Stimulated activated CD4-positive, alpha-beta T cell treated with anti-CD3 and anti-CD28 coated beads, Interleukin-1b, Interleukin-23, amount 100 ng/mL, for 1 hour (primary cell): ENCODE measurements around the gene LGR5.

Experiments used
- DNase-seq, 2 donors: peaks; one replicate each; pipeline ENCODE4 v3.0.0-alpha.2; 2020; ENCODE audit warnings: low read depth in 2 of 2

LGR5 gene

DNA sequence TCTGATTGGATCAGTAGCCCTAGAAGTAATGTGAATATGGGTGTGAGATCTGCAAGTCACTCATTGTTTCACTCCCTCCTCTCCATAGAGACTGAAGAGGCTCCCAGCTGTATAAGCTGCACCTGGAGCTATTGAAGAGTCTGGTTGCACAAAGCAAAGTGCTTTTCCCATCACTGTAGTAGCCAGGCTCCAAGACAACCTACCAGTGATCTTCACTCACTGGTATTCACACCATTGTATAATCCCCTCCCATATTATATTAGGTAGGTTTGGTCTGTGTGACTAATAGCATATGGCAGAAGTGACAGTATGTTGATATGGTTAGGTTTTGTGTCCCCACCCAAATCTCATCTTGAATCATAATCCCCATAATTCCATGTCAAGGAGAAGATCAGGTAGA, 159.6 kb downstream of the LGR5 start:
- no peak for DNase-seq

DNA sequence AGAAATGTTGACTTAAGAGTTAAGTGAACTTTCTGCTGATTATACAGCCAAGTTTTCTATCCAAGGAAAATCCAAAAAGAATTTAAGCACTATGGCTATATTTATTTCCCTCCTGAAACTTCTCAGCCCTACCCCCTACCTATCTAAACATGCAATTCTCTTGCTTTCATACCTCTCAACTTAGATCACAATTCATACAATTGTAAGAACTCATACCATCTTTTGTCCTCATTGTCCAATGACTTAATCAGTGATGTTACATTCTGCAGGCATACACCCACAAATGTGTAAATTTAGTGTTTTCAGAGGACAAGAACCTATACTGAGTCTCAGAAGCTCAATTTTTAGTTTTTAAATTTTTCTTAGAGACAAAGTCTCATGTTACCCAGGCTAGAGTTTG, 161.9 kb downstream of the LGR5 start:
- DNase-seq: no peak

DNA sequence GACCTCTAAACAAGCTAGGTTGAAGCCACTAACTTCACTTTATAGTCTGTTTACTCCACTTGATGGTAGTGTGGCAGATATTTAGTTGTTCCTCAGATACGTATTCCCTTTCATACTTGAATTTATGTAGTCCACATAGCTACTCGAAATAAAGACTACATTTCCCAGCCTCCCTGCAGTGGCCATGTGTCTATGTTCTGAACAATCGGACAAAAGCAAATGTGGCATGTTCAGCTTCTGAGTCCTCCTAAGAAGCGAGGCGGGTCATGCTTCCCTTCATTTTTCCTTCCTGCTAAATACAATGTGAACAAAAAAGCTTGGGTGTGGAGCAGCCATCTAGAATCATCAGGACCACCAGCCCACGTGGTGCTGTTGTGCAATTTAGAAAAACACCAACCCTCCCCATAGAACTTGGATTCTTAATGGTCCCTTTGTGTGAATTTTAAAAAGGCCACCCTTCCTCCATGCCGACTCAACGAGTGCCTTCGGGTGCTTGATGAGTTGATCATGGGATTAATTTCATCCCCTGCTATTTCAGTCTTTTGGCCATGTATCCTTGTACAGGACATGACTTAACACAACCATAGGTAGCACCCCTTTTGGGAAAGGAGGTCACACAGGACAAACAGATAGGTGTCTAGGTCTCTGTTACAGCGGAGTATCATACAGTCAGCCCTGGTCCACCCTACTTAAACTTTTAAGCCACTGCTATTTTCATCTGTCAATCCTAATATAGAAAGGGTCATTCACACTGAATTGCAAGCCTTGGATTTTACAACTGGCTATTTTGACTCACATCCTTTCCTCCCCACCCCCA, 163.4 kb downstream of the LGR5 start:
- no peak for DNase-seq

DNA sequence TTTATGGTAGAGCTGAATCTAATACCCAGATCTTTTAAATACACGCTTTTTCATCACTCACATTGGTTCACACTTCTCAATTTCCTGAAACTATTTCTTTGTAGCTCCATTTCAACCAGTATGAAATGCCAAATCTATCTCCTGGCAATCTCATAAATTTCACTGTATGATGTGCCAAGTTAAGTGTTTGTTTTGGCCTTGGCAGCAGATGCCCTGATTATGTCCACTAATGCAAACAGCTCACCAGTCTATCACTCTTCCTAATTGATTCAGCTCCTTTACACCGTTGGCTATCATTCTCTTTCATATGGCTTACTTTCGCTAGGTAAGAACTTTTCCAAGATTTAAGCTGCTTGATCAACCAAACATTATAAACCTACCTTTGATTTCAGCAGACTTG, 165.4 kb downstream of the LGR5 start:
- no peak for DNase-seq

DNA sequence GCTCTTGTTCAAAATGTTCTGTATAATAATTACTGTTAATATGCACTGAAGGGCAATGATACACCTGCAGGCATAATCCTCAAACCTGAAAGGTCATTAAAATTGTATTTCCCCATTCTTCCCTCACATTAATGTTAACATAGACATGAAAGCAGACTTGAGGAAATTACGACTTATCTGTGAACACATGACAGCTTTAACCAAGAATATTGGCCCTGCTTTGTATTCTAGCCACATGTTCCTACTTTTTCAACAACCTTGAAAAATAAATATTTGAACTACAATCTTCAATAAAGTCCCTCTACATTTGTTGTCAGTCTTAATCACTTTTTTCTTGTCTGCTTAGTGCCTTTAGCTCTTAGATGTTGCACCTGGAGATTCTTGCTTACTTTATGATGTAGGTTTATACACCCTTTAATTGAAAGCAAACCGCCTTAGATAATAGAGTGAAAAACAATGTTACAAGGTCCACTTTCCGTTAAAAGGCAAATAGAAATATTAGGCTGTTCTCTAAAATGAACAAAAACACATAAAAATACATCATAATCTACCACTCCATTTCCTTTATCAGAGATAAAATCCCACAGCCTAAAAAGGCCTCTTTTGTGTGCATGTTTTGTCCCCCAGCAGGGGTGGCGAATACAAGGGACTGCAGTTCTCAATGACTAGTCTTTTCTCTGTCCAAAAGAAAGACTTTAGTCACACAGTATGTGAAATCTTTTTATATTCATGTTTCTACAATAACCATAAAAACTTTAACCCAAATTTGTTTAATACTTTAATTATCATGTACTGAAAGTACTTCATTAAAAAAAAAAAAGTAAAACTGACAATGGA, 168.1 kb downstream of the LGR5 start:
- DNase-seq: no peak

DNA sequence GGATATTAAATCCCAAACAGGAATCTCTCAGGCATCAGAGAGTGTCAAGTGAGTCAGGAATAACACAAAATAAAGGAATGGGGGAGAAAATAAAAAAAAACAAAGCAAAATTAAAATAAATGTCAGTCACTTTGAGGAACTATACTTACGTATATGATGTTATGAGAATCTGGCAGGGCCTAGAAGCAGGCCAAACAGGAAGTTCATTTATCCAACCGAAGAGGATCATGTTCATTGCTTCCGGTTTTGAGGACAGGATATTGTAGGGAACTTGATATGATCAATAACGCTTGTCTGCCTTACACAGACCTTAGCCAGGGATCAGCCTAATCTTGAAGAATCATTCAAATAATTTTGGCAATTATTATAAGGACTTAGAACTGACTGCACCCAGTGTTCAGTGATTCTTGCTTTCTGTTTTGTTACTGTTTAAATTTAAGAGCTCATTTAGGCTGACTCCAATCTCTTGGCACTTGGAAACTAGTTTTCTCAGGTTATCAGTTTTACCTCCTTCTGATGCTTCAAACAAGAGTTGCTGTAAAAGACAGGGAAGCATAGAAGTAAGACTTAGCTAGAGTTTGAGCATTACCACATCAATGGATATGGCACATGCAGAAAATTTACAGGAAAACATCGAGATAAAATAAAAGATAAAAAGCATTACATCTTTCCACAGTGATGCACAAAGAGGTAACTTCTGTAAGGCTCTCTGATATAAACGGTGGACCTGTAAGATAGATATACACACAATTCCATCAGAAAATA, 170.6 kb downstream of the LGR5 start:
- no peak for DNase-seq

DNA sequence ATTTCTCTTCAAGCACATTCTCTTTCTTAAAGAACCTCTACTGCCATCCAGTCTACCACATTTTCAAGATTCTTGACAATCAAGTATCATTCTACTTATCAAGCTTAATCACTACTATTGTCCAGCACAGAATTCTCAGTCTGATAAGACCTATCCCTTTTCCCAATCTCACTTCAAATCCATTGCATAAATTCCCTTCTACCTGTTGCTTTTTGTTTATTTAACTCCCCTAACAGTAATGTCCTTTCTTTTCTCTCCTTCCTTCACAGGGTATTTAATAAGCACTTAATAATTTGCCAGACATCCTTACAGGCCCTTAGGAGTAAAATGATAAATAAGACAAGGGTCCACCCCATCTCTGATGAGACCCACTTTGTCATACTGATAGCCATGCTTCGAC, 182.3 kb downstream of the LGR5 start:
- no peak for DNase-seq

DNA sequence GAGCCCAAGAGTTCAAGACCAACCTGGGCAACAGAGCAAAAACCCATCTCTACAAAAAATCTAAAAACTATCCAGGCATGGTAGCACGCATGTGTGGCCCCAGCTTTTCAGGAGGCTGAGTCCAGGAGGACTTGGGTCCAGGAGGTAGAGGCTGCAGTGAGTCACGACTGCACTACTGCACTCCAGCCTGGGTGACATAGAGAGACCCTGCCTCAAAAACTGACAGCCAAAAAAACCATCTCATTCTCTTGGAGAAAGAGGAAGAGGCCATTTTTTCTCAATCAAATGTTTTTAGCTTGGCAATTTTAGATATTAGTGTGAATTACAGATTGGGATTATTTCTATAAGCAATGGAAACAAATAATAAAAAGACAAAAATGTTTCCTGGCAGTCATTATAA, 185.9 kb downstream of the LGR5 start:
- DNase-seq: no peak

DNA sequence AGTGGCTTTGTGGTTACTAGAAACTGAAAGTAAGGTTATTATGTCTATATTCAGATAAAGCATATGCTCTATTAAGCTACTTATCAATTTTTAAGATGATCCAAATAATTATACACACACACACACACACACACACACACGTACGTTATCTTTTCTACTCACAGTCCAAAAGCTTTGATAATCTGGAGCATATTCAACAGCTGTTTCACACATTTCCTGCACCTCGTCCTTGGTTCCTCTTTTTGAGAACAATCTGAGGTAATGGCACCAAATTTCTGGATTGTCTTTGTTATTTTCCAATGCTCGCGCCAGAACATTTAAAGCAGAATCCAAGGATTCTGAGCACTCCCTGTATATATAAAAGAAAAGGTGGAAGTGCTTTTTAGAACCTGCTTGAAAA, 186.5 kb downstream of the LGR5 start:
- DNase-seq: no peak

DNA sequence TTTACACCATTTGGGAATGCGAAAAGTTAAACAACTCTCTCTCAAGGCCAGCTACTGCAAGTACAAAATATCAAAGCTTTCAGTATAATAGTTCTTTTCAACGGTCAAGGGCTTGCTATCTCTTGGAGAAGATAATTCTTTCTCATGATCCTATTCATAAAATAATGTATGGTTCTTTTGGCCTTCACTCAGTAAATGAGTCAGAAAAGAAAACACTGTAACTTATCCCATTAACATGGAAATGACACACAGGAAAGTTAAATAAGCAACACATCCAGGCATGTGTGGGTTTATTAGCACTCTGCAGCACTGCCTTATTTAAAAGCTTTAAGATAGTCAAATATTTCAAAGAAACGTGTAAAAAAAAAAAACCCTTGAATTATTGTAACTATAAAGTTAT, 187.2 kb downstream of the LGR5 start:
- no peak for DNase-seq

DNA sequence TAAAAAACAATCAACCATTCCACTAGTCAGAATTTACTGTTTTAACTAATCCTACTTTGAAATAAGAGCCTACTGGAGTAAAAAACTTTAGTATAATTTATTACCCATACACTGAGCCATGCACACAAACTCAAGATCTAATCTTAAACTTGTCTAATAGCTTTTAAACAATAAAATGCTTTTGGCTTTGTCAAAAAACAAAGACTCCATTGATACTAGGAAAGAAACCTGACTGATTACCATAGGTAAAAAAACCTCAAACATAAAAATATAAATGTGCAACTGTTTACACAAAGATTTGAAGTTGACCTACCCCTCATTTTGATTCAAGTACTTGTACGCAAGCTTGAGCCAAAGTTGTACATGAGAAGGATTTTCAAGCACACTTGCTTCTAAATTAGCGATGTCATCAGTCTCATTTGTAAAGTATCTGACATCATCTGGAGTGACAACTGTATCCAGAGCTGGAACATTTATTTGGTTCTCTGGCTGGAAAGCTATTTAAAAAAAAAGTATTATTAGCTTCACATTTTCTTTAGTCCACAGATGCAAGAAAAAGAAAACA, 187.9 kb downstream of the LGR5 start:
- no peak for DNase-seq
